Activated T-cell treated with anti-CD3 and anti-CD28 coated beads for 24 hours (primary cell): ENCODE measurements around the gene CRHR2.

Experiments
- DNase-seq: peaks from one replicate; pipeline ENCODE4 v3.0.0-alpha.2; 2020; ENCODE audit warnings: low read depth

CRHR2 gene

GRCh38 chr7:30706908-30707307 lies 24.7 kb upstream of the CRHR2 start:
- no peak for DNase-seq

- no peak for DNase-seq
These were observed 24.1 kb upstream of the CRHR2 start for GRCh38 chr7:30706316-30706715.

GRCh38 chr7:30705596-30705995 lies 23.3 kb upstream of the CRHR2 start:
- DNase-seq, result no peak

GRCh38 chr7:30705008-30705407 lies 22.8 kb upstream of the CRHR2 start:
- DNase-seq, result no peak

- DNase-seq, result no peak
These were observed 21.5 kb upstream of the CRHR2 start for GRCh38 chr7:30703756-30704155.

- DNase-seq, result no peak
These were observed 19.9 kb upstream of the CRHR2 start for GRCh38 chr7:30702200-30702599.

GRCh38 chr7:30700941-30701340 lies 18.7 kb upstream of the CRHR2 start:
- DNase-seq, result no peak

- DNase-seq, result no peak
These were observed 17.6 kb upstream of the CRHR2 start for GRCh38 chr7:30699706-30700495.

- no peak for DNase-seq
These were observed 16.2 kb upstream of the CRHR2 start for GRCh38 chr7:30698481-30698880.

GRCh38 chr7:30697719-30698460 lies 15.6 kb upstream of the CRHR2 start:
- DNase-seq, result no peak

- DNase-seq, result no peak
These were observed 12.8 kb upstream of the CRHR2 start for GRCh38 chr7:30694774-30695721.

- no peak for DNase-seq
These were observed 12.0 kb upstream of the CRHR2 start for GRCh38 chr7:30694218-30694745.

- DNase-seq, result no peak
These were observed 10.6 kb upstream of the CRHR2 start for GRCh38 chr7:30692882-30693281.

GRCh38 chr7:30692438-30692837 lies 10.2 kb upstream of the CRHR2 start:
- no peak for DNase-seq

- DNase-seq, result no peak
These were observed 7.8 kb upstream of the CRHR2 start for GRCh38 chr7:30690011-30690410.

GRCh38 chr7:30688718-30689221 lies 6.5 kb upstream of the CRHR2 start:
- DNase-seq, result no peak

- DNase-seq, result no peak
These were observed 5.3 kb upstream of the CRHR2 start for GRCh38 chr7:30687604-30688003.

- DNase-seq, result no peak
These were observed 2.1 kb upstream of the CRHR2 start for GRCh38 chr7:30684351-30684750.

- DNase-seq, result no peak
These were observed 1.6 kb upstream of the CRHR2 start for GRCh38 chr7:30683816-30684215.

GRCh38 chr7:30683306-30683705 lies 1.1 kb upstream of the CRHR2 start:
- no peak for DNase-seq

GRCh38 chr7:30681815-30682211 lies 443 bp downstream of the CRHR2 start:
- no peak for DNase-seq

- no peak for DNase-seq
These were observed 892 bp downstream of the CRHR2 start for GRCh38 chr7:30681331-30681797.
